Effector memory CD4-positive, alpha-beta T cell (primary cell): Measurements from ENCODE around the gene KCNC4.

Source experiments
- DNase-seq, 3 donors: peaks; one replicate each; pipeline ENCODE4 v3.0.0-alpha.2; 2020
- H3K27ac ChIP-seq: 2 replicates; pipeline ENCODE4 v1.7.0; 2013; ENCODE audit warnings: mild to moderate bottlenecking, low read length, moderate library complexity; ENCODE audit not compliant: insufficient read depth, poor library complexity, severe bottlenecking
- H3K27me3 ChIP-seq: replicated peaks from 2 replicates; pipeline ENCODE4 v1.7.0; 2013; ENCODE audit warnings: mild to moderate bottlenecking, low read length; ENCODE audit not compliant: insufficient read depth, control insufficient read depth, poor library complexity, severe bottlenecking
- H3K36me3 ChIP-seq: 2 replicates; pipeline ENCODE4 v1.7.0; 2013; ENCODE audit warnings: mild to moderate bottlenecking, low read length, moderate library complexity; ENCODE audit not compliant: control insufficient read depth, insufficient read depth
- H3K4me1 ChIP-seq: 2 replicates; pipeline ENCODE4 v1.7.0; 2013; ENCODE audit warnings: low read length, mild to moderate bottlenecking; ENCODE audit not compliant: control insufficient read depth, insufficient read depth, poor library complexity, severe bottlenecking
- H3K4me3 ChIP-seq: 2 replicates; pipeline ENCODE4 v1.7.0; 2013; ENCODE audit warnings: low read length, low read depth, mild to moderate bottlenecking; ENCODE audit not compliant: insufficient read depth, poor library complexity, severe bottlenecking
- H3K9me3 ChIP-seq: 2 replicates; pipeline ENCODE4 v1.7.0; 2013; ENCODE audit warnings: mild to moderate bottlenecking, low read length, moderate library complexity; ENCODE audit not compliant: control insufficient read depth

The KCNC4 gene

DNA sequence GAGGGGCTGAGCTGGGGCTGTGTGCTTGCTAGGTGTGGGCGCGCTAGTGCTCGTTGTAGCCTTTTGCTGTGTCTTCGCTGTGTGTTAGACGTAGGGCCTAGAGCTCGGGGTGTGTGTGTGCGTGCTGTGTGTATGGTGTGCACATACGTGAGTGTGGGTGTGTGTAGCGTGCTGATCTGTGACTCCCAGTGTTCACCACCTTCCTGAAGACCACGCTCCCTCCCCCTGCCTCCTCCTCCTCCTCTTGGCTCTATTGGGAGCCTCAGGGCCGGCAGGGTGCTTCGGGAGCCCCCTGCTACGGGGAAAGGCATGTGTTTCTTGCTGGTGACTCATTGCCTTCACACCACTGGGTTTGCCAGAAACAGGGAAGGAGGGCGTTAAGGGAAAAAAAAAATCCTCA is 9.4 kb upstream of the KCNC4 start:
- Histone ChIP-seq H3K27ac (no peak overlapping the region), H3K4me3 (no peak overlapping the region), H3K36me3 (no peaks in the 10 kb centered on the region), H3K4me1 (peaks cover 6% of the 10 kb centered on the region), H3K9me3 (no peaks in the 10 kb centered on the region), H3K27me3 (no peaks in the 10 kb centered on the region)
- DNase-seq = no peak

DNA sequence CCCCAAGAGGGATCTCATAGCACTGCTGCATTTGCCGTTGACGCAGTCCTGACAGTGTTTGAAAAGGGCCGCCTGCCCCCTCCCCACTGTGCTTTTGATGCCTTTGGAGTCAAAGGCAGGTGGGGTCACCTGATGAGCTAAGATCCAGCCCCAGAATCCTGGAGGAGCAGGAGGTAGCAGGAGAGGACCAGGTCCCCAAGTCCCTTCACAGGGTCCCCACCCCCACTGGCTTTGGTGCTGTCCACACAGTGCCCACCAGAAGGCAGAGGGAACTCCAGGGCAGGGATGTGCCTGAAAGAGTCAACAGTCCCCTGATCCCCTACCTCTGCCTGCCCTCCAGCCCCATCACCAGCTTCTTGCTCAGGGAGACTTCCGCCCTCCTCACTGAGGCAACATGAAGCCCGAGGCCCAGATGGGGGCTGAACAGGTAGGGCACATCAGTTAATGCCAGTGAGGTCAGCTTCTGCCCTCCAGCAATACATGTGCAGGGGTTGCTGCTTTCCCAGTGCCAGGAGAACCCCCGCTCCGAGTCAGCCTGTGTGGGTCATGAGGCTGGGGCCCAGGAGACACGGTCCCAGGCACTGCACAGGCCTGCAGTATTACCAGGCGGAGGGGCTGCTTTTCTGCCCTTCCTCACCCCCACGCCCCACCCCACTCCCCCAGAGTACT is 8.8 kb upstream of the KCNC4 start:
- no peak overlapping the region for H3K4me3 ChIP-seq
- H3K9me3 ChIP-seq = no peaks in the 10 kb centered on the region
- no peak overlapping the region for H3K27ac ChIP-seq
- H3K27me3 ChIP-seq = no peaks in the 10 kb centered on the region
- DNase-seq = no peak
- H3K4me1 ChIP-seq = peaks cover 6% of the 10 kb centered on the region
- no peaks in the 10 kb centered on the region for H3K36me3 ChIP-seq

GRCh38 chr1:110203021-110203661 is 7.0 kb upstream of the KCNC4 start:
- H3K4me3 ChIP-seq = no peak overlapping the region
- no peak overlapping the region for H3K27ac ChIP-seq
- no peaks in the 10 kb centered on the region for H3K36me3 ChIP-seq
- H3K9me3 ChIP-seq = no peaks in the 10 kb centered on the region
- H3K4me1 ChIP-seq = peaks cover 15% of the 10 kb centered on the region
- H3K27me3 ChIP-seq = no peaks in the 10 kb centered on the region
- peak; percentile 28 to 58 (median 29) for DNase-seq

DNA sequence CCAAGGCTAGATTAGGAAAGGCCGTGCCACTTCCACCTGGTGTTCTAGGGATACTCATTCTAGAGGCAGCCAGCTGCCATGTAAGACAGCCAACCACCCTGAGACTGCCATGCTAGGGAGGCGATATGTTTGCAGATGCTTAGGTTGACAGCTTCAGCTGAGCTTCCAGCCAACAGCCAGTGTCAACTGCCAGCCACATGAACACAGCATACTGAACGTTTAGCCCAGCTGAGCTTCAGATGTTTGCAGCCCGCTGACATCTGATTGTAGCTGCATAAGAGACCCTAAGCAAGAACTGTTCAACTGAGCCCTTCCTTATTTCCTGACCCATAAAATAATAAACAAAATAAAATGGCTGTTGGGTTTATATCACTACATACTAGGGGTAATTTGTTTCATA is 5.0 kb upstream of the KCNC4 start:
- Histone ChIP-seq H3K36me3 (no peaks in the 10 kb centered on the region), H3K9me3 (no peaks in the 10 kb centered on the region), H3K27ac (no peak overlapping the region), H3K27me3 (no peaks in the 10 kb centered on the region), H3K4me1 (peaks cover 24% of the 10 kb centered on the region), H3K4me3 (no peak overlapping the region)
- DNase-seq = no peak

GRCh38 chr1:110205591-110206155 is 4.4 kb upstream of the KCNC4 start:
- H3K4me3 ChIP-seq = no peak overlapping the region
- H3K9me3 ChIP-seq = no peaks in the 10 kb centered on the region
- H3K36me3 ChIP-seq = no peaks in the 10 kb centered on the region
- H3K4me1 ChIP-seq = peaks cover 24% of the 10 kb centered on the region
- DNase-seq = no peak
- H3K27me3 ChIP-seq = no peaks in the 10 kb centered on the region
- H3K27ac ChIP-seq = no peak overlapping the region

DNA sequence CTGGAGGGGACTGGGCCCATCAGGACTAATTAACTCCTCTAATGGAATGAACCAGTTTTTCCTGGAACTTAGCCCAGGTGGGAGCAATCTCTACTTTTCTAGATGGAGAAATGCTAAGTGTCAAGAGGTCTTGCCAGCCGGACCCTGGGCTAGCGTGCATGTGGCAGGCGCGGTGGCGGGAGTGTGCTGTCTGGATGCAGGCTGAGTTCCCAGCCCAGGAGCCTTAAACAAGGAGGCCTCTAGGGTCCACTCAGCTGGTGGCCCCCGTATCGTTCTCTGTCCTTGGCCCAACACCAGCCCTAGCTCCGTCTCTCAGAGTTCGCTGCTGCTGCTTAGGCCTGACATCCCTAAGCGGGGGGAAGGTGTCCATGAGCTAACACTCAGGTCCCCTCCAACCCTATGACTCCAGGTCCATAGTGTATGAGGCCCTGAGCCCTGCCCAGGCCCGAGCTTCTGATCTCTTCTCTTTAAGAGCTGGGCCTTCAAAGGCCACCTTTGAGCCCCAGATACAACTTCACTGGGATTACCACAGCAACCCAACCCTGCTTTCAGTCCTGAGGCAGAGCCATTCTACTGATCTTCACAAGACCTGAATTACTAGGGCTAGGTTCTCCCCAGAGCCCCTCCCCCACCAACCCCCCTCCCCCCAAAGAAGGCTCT is 3.7 kb upstream of the KCNC4 start:
- Histone ChIP-seq H3K27me3 (no peaks in the 10 kb centered on the region), H3K4me1 (peaks cover 28% of the 10 kb centered on the region), H3K36me3 (no peaks in the 10 kb centered on the region), H3K9me3 (no peaks in the 10 kb centered on the region), H3K27ac (no peak overlapping the region), H3K4me3 (no peak overlapping the region)
- DNase-seq = no peak

DNA sequence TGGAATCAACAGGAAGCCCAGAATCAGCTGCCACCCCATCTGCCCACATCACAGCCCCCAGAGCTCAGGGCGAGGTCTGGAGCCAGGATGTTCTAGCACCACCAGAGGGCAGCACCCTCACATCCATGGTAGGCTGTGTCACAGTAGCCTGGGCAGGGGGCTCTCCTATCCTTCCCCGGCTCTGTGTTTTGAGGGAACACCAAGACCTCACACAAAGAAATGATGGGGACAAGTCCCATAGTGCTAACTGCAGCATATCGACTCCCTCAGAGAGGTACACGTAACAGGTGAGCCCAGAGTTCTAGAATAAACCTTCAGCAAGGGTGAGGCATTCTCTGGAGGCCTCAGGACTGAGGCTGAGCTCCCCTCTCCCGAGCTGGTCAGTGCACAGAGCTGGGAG is 2.3 kb upstream of the KCNC4 start:
- peak; percentile 48 to 55 (median 54) for DNase-seq
- H3K27ac ChIP-seq = no peak overlapping the region
- H3K9me3 ChIP-seq = no peaks in the 10 kb centered on the region
- no peaks in the 10 kb centered on the region for H3K27me3 ChIP-seq
- no peaks in the 10 kb centered on the region for H3K36me3 ChIP-seq
- peaks cover 37% of the 10 kb centered on the region for H3K4me1 ChIP-seq
- no peak overlapping the region for H3K4me3 ChIP-seq

DNA sequence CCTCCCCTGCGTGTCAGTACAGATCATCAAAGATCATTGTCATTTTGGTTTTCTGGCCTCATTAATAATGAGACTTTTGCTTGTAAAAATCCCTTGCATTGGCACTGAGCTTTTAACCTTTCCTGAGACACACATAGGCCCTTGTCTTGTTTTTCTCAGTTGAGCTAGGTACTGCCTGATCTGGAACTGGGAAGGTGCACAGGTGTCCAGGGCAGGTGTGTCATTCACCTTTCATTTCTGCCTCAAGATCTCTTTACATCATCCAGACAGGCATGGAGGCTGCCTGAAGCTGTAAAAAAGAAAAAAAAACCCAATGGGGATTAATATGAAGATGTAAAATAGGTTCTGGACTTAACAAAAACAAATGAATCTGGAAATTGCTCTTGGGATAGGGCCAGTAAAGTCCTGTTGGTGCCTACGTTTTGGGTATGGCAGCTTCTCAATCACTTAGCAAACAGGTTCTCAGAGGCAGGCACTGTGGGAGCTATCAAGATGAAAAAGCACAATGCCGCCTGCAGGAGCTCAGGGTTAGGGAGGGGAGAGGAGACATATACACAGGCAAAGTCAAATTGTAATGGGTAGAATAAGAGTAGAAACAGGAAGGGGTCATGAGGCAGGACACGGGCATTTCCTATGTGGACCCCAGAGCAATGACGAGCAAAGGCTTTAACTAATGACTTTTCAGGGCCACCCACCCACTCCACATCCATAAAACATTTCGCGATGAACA is 1.0 kb upstream of the KCNC4 start:
- H3K27ac ChIP-seq = peak overlapping the region; percentile 72
- no peaks in the 10 kb centered on the region for H3K36me3 ChIP-seq
- no peak for DNase-seq
- H3K4me3 ChIP-seq = no peak overlapping the region
- no peaks in the 10 kb centered on the region for H3K9me3 ChIP-seq
- H3K4me1 ChIP-seq = peaks cover 31% of the 10 kb centered on the region
- H3K27me3 ChIP-seq = no peaks in the 10 kb centered on the region

GRCh38 chr1:110210604-110211495 is 736 bp downstream of the KCNC4 start:
- Histone ChIP-seq H3K4me1 (peaks cover 31% of the 10 kb centered on the region), H3K27ac (peak overlapping the region; percentile 62), H3K4me3 (peak overlapping the region; percentile 69), H3K36me3 (no peaks in the 10 kb centered on the region), H3K9me3 (no peaks in the 10 kb centered on the region), H3K27me3 (no peaks in the 10 kb centered on the region)
- peak; percentile 26 to 50 (median 39) for DNase-seq
